H1 (cell line): ENCODE results near the gene TNFSF4. TPM values are rescaled to one million over a fixed set of nuclear protein-coding genes. Genes with fewer than 3 reads are reported as not detected.

Experiments
- ASH2L ChIP-seq: fragments of 200-600, 300-600 bp; sonication (generic); IDR thresholded peaks from one replicate; pipeline ENCODE4 v1.7.1; 2017; ENCODE audit warnings: low read length
- BRCA1 ChIP-seq: IDR thresholded peaks from 2 replicates; pipeline ENCODE4 v1.6.1; 2012; ENCODE audit warnings: low read depth, low read length, improper control_type of control experiment
- CBX8 ChIP-seq: fragments of 300-800, 300-1000 bp; sonication (generic); IDR thresholded peaks from 2 replicates; pipeline ENCODE4 v1.7.1; 2016; ENCODE audit warnings: low read depth, low read length, borderline replicate concordance
- CHD7 ChIP-seq: fragments of 300-600 bp; sonication (generic); IDR thresholded peaks from 2 replicates; pipeline ENCODE4 v1.7.1; 2012; ENCODE audit warnings: low read length, moderate library complexity, mild to moderate bottlenecking, inconsistent platforms; ENCODE audit not compliant: insufficient replicate concordance
- HDAC2 ChIP-seq, 2 experiments: fragments of 300-600 bp in 1 of 2; sonication (generic) in 1 of 2; IDR thresholded peaks; 2 replicates each; pipeline ENCODE4 v1.6.1; 2011 to 2012; ENCODE audit warnings: low read depth in 2 of 2, low read length in 2 of 2, mild to moderate bottlenecking in 2 of 2, moderate library complexity in 2 of 2, borderline replicate concordance in 1 of 2, inconsistent platforms in 1 of 2
- KDM4A ChIP-seq: IDR thresholded peaks from one replicate; pipeline ENCODE4 v1.7.1; 2012; ENCODE audit warnings: low read depth, mild to moderate bottlenecking, moderate library complexity, low read length, inconsistent platforms; ENCODE audit not compliant: severe bottlenecking
- POLR2AphosphoS5 ChIP-seq: IDR thresholded peaks from 2 replicates; pipeline ENCODE4 v1.6.1; 2011; ENCODE audit warnings: low read depth, low read length
- SAP30 ChIP-seq: fragments of 300-600 bp; sonication (generic); IDR thresholded peaks from 2 replicates; pipeline ENCODE4 v1.7.1; 2012; ENCODE audit warnings: low read length, moderate library complexity, mild to moderate bottlenecking, inconsistent platforms; ENCODE audit not compliant: insufficient read depth, insufficient replicate concordance
- polyA plus RNA-seq, 7 experiments: library from polyadenylated mRNA; depleted of rRNA in 3 of 7; stranded (reverse) in 5 of 7; unstranded in 2 of 7; fragments of >200 nt in 5 of 7; fragments of 200-250 nt in 2 of 7; gene quantifications; 1 replicate in 5 of 7; 2 replicates in 1 of 7; 4 replicates in 1 of 7; pipeline versions ENCODE4 v1.2.1 to v1.2.3, GENCODE V29; 2011 to 2013; ENCODE audit warnings: missing spikeins in 2 of 7, mixed read lengths in 2 of 7
- total RNA-seq: library from RNA; stranded (reverse); fragmentation: NEBNext Ultra II Directional; extraction: Animal tissue kit (Norgen Biotek cat#: 25700); gene quantifications from 2 replicates; pipeline ENCODE4 v1.2.1, GENCODE V29; 2021

Gene TNFSF4
- total and polyA plus RNA-seq, 2 of the 8 experiments (the other 6 are each of a cell fraction or from before 2014, with no cell fraction given), result 0.54 to 0.63 TPM

- TF ChIP-seq CHD7 (no peak), BRCA1 (no peak), HDAC2 (IDR thresholded peaks at IDR 0.05; ENCODE audit: borderline replicate concordance in 1 of 2, low read depth in 2 of 2, low read length in 2 of 2) (no peak), POLR2AphosphoS5 (no peak), ASH2L (no peak), SAP30 (no peak), CBX8 (no peak), KDM4A (no peak)
Measured at GRCh38 chr1:173181791-173182190, 25.3 kb downstream of the TNFSF4 start (continued).
